Keratinocyte (primary cell): Measurements from ENCODE around the gene CIT. TPM values are rescaled to one million over a fixed set of nuclear protein-coding genes. Genes with fewer than 3 reads are reported as not detected.

ENCODE experiments used
- DNase-seq: peaks from one replicate; pipeline ENCODE4 v3.0.0-alpha.2; 2011; ENCODE audit warnings: low read depth, missing footprints, low spot score
- FAIRE-seq: peaks from 2 replicates; lab custom pipeline; 2011; peaks lifted over from hg19 to GRCh38; lab: Jason Lieb, UNC
- H2AFZ ChIP-seq: 2 replicates; pipeline ENCODE4 v1.6.0; 2012; ENCODE audit warnings: low read length, control low read depth, inconsistent platforms; ENCODE audit not compliant: control insufficient read depth
- H3K27ac ChIP-seq: 2 replicates; pipeline ENCODE4 v1.5.1; 2011; ENCODE audit warnings: low read length; ENCODE audit not compliant: control insufficient read depth, insufficient read depth
- H3K27me3 ChIP-seq: 3 replicates; pipeline ENCODE4 v1.6.0; 2011; ENCODE audit warnings: low read length; ENCODE audit not compliant: control insufficient read depth, insufficient read depth; ENCODE audit errors: extremely low read depth
- H3K36me3 ChIP-seq, 2 experiments: 2 replicates in 1 of 2; 3 replicates in 1 of 2; pipeline ENCODE4 v1.5.1; 2011; ENCODE audit warnings: low read length in 2 of 2, mild to moderate bottlenecking in 1 of 2; ENCODE audit not compliant: control insufficient read depth in 2 of 2, insufficient read depth in 2 of 2; ENCODE audit errors: extremely low read depth in 1 of 2
- H3K4me1 ChIP-seq: 3 replicates; pipeline ENCODE4 v1.5.1; 2011; ENCODE audit warnings: low read length; ENCODE audit not compliant: control insufficient read depth, insufficient read depth; ENCODE audit errors: extremely low read depth
- H3K4me2 ChIP-seq: 3 replicates; pipeline ENCODE4 v1.6.0; 2011; ENCODE audit warnings: low read depth, low read length; ENCODE audit not compliant: control insufficient read depth, insufficient read depth; ENCODE audit errors: extremely low read depth
- H3K4me3 ChIP-seq, 3 experiments: fragments of 200-600 bp in 1 of 3; sonication (generic) in 1 of 3; 2 replicates in 2 of 3; 3 replicates in 1 of 3; pipeline ENCODE4 v1.5.1; 2011 to 2016; ENCODE audit warnings: low read length in 3 of 3, mild to moderate bottlenecking in 3 of 3, control low read depth in 2 of 3, inconsistent platforms in 1 of 3, low read depth in 1 of 3, mixed read lengths in 1 of 3, mixed run types in 1 of 3, moderate library complexity in 1 of 3; ENCODE audit not compliant: control insufficient read depth in 2 of 3, insufficient read depth in 2 of 3; ENCODE audit errors: extremely low read depth in 1 of 3
- H3K79me2 ChIP-seq: 2 replicates; pipeline ENCODE4 v1.6.0; 2012; ENCODE audit warnings: low read length; ENCODE audit not compliant: control insufficient read depth, insufficient read depth
- H3K9ac ChIP-seq: 3 replicates; pipeline ENCODE4 v1.6.0; 2011; ENCODE audit warnings: low read length; ENCODE audit not compliant: control insufficient read depth, insufficient read depth; ENCODE audit errors: extremely low read depth
- H3K9me1 ChIP-seq: 3 replicates; pipeline ENCODE4 v1.6.0; 2011; ENCODE audit warnings: low read length; ENCODE audit not compliant: control insufficient read depth, insufficient read depth; ENCODE audit errors: extremely low read depth
- H3K9me3 ChIP-seq: 2 replicates; pipeline ENCODE4 v1.5.1; 2012; ENCODE audit warnings: low read depth, low read length; ENCODE audit not compliant: control insufficient read depth
- H4K20me1 ChIP-seq: 3 replicates; pipeline ENCODE4 v1.6.0; 2011; ENCODE audit warnings: low read length; ENCODE audit not compliant: control insufficient read depth, insufficient read depth; ENCODE audit errors: extremely low read depth
- EZH2 ChIP-seq: IDR thresholded peaks from one replicate; pipeline ENCODE4 v1.6.1; 2012; ENCODE audit warnings: inconsistent platforms, mild to moderate bottlenecking, low read length, moderate library complexity
- dilution Hi-C: fragments of 300-500 bp; cut with MboI; formaldehyde crosslinking; loops from one replicate; pipeline ENCODE4 v1.7.0; 2020; ENCODE audit warnings: low sequenced_read_pairs; ENCODE audit not compliant: extremely low pct_ligation_motif_present
- polyA plus RNA-seq, 5 experiments: library from polyadenylated mRNA; depleted of rRNA in 3 of 5; stranded (reverse) in 3 of 5; stranded (forward) in 1 of 5; unstranded in 1 of 5; fragments of >200 nt; gene quantifications; 1 replicate in 1 of 5; 2 replicates in 3 of 5; 3 replicates in 1 of 5; pipeline versions ENCODE4 v1.2.1 to v1.2.3, GENCODE V29; 2011 to 2012; ENCODE audit warnings: missing spikeins in 2 of 5, low read depth in 1 of 5, low replicate concordance in 1 of 5
- TF ChIP-seq, protein P1 (sequence below), 3 experiments: IDR thresholded peaks in 1 of 3; conservative IDR thresholded peaks in 1 of 3; optimal IDR thresholded peaks in 1 of 3; 2 replicates in 2 of 3; 3 replicates in 1 of 3; pipeline versions ENCODE3 to v1.5.1; 2011; ENCODE audit warnings: low read length in 3 of 3, mild to moderate bottlenecking in 3 of 3, moderate library complexity in 2 of 3, control low read depth in 1 of 3, inconsistent platforms in 1 of 3; ENCODE audit not compliant: insufficient read depth in 2 of 3; ENCODE audit errors: extremely low read depth in 1 of 3

CIT gene
- polyA plus RNA-seq, 1 donor (not counting 4 experiments of a cell fraction or from before 2014, with no cell fraction given): 6.2 TPM

DNA sequence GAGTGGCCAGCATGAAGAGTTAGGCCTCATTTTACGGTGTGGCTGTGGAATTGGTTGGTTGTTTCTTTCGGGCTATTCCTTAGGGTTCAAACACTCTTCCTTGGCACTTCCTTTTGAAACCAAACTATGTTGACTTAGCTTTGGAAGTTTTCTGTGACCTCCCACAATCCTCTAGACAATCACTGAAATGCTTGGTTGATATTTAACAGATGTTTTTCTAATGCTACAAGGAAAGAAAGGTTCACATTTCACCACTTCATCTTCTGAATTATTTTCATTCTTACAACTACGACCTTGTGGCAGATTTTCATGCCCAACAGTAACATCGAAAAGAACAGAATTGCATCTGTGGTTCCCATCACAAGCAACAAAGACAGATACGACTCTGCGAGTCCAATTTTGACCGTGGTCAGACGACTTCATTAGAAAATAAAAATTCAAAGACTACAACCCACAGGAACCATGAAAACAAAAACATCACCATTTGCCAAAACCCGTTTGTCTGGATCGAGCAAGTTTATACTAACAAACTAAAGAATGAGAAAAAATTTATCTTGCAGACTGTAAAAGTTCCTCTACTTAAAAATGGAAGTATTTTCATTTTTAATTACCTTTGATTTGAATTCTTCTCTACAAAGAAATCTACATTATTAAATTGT is 192.3 kb downstream of the CIT start:
- Histone ChIP-seq H3K27ac (no peak overlapping the region), H2AFZ (no peak overlapping the region), H3K9me1 (no peaks in the 10 kb centered on the region), H4K20me1 (no peaks in the 10 kb centered on the region), H3K36me3 (peaks cover 12 to 20% of the 10 kb centered on the region in 2 experiments), H3K9ac (no peak overlapping the region), H3K4me1 (no peaks in the 10 kb centered on the region), H3K4me2 (no peak overlapping the region), H3K4me3 (no peak overlapping the region), H3K79me2 (no peaks in the 10 kb centered on the region), H3K27me3 (no peaks in the 10 kb centered on the region), H3K9me3 (no peaks in the 10 kb centered on the region)
- FAIRE-seq (no peak), DNase-seq (no peak)
- dilution Hi-C loops: no loop called here
- TF ChIP-seq, protein P1, sequence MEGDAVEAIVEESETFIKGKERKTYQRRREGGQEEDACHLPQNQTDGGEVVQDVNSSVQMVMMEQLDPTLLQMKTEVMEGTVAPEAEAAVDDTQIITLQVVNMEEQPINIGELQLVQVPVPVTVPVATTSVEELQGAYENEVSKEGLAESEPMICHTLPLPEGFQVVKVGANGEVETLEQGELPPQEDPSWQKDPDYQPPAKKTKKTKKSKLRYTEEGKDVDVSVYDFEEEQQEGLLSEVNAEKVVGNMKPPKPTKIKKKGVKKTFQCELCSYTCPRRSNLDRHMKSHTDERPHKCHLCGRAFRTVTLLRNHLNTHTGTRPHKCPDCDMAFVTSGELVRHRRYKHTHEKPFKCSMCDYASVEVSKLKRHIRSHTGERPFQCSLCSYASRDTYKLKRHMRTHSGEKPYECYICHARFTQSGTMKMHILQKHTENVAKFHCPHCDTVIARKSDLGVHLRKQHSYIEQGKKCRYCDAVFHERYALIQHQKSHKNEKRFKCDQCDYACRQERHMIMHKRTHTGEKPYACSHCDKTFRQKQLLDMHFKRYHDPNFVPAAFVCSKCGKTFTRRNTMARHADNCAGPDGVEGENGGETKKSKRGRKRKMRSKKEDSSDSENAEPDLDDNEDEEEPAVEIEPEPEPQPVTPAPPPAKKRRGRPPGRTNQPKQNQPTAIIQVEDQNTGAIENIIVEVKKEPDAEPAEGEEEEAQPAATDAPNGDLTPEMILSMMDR (optimal IDR thresholded peaks at IDR 0.05 in 1 of 3, IDR thresholded peaks at IDR 0.05 in 1 of 3, conservative IDR thresholded peaks at IDR 0.05 in 1 of 3; ENCODE audit: extremely low read depth in 1 of 3, insufficient read depth in 2 of 3, low read length in 3 of 3): no peak
- TF ChIP-seq EZH2: no peak

DNA sequence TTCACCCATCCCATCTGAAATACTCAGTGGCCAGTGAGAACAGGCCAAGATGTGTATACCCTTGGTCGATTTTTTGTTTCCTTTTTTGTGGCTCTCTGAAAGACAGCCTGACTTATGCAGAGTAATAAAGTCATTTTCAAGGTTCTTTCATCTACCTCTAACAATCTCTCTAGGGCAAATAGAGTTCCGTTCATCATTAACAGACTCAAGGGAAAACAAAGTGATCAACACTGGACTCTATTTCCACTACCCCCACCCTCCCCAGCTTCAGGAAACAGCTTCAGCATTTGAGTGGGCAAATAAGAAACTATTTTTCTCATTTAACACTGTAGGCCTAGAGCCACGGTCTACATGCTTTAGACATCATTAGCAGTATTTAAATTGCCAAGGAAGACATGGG is 193.3 kb downstream of the CIT start:
- Histone ChIP-seq H3K4me1 (no peaks in the 10 kb centered on the region), H3K4me3 (no peak overlapping the region), H2AFZ (no peak overlapping the region), H3K79me2 (no peaks in the 10 kb centered on the region), H4K20me1 (no peaks in the 10 kb centered on the region), H3K27ac (no peak overlapping the region), H3K9me3 (no peaks in the 10 kb centered on the region), H3K9me1 (no peaks in the 10 kb centered on the region), H3K9ac (no peak overlapping the region), H3K27me3 (no peaks in the 10 kb centered on the region), H3K36me3 (peaks cover 20 to 23% of the 10 kb centered on the region in 2 experiments), H3K4me2 (no peak overlapping the region)
- FAIRE-seq (no peak), DNase-seq (no peak)
- no peak for TF ChIP-seq EZH2
- TF ChIP-seq, protein P1 (optimal IDR thresholded peaks at IDR 0.05 in 1 of 3, IDR thresholded peaks at IDR 0.05 in 1 of 3, conservative IDR thresholded peaks at IDR 0.05 in 1 of 3; ENCODE audit: extremely low read depth in 1 of 3, insufficient read depth in 2 of 3, low read length in 3 of 3): no peak
- dilution Hi-C loops: no loop called here
